Left renal pelvis (tissue), 4 donors: ENCODE data around the gene PGA3. TPM values are rescaled to one million over a fixed set of nuclear protein-coding genes. Genes with fewer than 3 reads are reported as not detected.
"Not testable (repeated sequence)": the region's sequence is repeated elsewhere in the genome, so short reads cannot be mapped to it uniquely, and the experiment has no call there.

Experiments used
- DNase-seq, 4 donors: peaks; one replicate each; pipeline ENCODE4 v3.0.0-alpha.2; 2013; ENCODE audit warnings: low read depth in 4 of 4, low spot score in 3 of 4
- polyA plus RNA-seq, 4 donors: library from polyadenylated mRNA; unstranded; fragments of 120-200 nt; gene quantifications; one replicate each; pipeline ENCODE4 v1.2.1, GENCODE V29; 2013; ENCODE audit not compliant: insufficient read length in 4 of 4

Gene PGA3
- polyA plus RNA-seq, 4 donors = 0.29 to 1.3 (median 0.32) TPM; not detected in 1

- no peak for DNase-seq
Measured at GRCh38 chr11:61170566-61170965, 32.7 kb upstream of the PGA3 start.

GRCh38 chr11:61171907-61172306 lies 31.4 kb upstream of the PGA3 start:
- no peak for DNase-seq

DNA sequence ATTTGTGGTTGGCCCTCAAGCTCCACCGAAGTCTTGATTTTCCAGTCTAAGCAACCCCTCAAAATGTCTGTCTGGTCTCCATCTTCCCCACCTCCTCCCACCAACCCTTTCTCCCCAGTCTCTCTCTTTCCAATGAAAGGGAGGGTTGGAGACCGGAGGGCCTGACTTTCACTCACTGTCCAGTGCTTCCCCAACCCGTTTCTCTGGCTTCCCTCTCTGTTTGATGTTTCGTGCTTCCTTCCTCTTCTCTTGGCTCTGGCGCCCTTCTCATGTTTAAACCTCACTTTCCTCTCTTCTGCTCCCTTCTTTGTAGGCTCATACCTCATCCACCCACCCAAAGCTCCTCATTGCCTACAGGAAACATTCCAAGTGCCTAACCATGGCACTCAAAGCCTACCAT lies 31.0 kb upstream of the PGA3 start:
- DNase-seq = no peak

GRCh38 chr11:61172888-61173287 lies 30.4 kb upstream of the PGA3 start:
- DNase-seq = no peak

DNA sequence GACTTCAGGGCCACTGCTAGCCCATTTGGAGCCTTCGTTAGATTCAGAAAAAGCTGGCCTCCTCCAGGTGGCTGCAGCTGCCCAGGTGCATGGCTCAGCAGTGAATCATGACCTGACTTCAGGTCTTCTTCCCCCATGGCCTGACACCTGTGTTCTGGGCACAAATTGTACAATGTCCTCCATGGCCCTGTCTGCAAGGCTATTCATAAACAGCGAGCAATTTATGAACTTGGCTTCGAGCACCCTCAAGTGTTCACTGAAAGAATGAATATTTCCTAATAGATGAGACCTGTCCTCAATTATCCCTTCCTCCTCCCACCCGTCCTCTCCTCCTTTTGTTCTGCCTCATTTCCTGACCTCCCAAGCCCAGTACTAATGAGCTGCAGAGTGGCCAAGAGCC lies 29.9 kb upstream of the PGA3 start:
- DNase-seq = no peak

DNA sequence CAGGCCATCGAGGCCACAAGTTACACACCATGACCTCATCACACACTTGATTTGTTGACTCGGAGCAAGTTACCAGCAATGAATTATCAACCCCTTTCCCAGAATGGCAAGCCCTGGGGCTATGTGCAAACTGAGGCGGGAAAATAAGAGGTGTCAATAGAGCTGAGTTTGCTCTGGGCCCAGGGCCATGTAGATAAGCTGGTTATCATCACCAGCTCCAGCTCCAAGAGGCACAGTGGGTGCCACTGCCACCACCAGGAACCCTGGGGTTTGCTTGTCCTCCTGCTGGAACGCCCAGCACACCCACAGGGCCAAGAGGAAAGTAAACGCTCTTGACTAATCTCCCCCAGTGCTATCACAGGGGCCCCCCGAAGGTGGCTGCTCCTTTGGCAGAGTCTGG lies 29.0 kb upstream of the PGA3 start:
- DNase-seq = no peak

DNA sequence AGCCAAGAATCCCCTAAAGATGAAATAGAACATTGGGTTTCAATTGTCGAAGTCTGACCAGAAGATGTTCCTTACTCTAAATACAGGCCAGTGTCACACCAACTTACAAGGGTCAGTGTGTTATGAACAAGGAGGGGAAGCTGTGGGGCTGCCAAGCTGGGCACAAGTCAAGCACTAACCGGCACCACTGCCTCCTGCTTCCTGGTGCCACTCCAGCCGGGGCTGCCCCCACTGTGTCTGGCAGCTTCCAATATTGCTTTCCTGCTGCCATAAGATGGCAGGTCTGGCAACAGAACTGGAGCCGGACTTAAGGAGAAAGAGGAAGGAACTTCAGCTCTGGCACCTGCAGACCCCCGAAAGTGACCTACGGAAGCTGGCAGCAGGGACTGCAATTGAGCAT lies 28.4 kb upstream of the PGA3 start:
- DNase-seq = no peak

GRCh38 chr11:61176446-61176845 lies 26.9 kb upstream of the PGA3 start:
- DNase-seq = no peak

- DNase-seq = not testable (repeated sequence)
Measured at GRCh38 chr11:61180205-61180604, 23.1 kb upstream of the PGA3 start.

GRCh38 chr11:61181489-61181888 lies 21.8 kb upstream of the PGA3 start:
- DNase-seq = no peak

DNA sequence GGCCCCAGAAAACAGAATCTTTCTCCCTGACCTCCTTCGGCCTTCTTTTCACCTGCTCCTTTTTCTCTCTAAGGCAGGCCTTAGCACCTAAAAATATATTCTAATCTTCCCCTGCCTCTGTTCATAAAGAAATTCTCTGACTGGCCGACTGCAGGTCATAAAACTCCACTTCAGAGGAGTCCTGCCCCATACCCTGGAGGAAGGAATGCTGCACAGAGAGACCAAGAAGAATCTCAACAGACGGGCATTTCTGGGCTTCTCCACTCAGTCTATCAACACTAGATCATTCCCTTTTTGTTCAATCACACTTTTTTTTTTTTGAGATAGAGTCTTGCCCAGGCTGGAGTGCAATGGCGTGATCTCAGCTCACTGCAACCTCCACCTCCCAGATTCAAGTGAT lies 19.7 kb upstream of the PGA3 start:
- no peak for DNase-seq

GRCh38 chr11:61186504-61186903 lies 16.8 kb upstream of the PGA3 start:
- no peak for DNase-seq

GRCh38 chr11:61187505-61188130 lies 15.7 kb upstream of the PGA3 start:
- DNase-seq = peak; percentile 67 to 83 (median 74)

- DNase-seq = no peak
Measured at GRCh38 chr11:61189933-61190332, 13.4 kb upstream of the PGA3 start.

- DNase-seq = peak in 2 of 4 donors; percentile 14 to 27
Measured at GRCh38 chr11:61193596-61193995, 9.7 kb upstream of the PGA3 start.

- peak in 1 of 4 donors; percentile 16 for DNase-seq
Measured at GRCh38 chr11:61194169-61194671, 9.1 kb upstream of the PGA3 start.

GRCh38 chr11:61194981-61195695 lies 8.2 kb upstream of the PGA3 start:
- no peak for DNase-seq

DNA sequence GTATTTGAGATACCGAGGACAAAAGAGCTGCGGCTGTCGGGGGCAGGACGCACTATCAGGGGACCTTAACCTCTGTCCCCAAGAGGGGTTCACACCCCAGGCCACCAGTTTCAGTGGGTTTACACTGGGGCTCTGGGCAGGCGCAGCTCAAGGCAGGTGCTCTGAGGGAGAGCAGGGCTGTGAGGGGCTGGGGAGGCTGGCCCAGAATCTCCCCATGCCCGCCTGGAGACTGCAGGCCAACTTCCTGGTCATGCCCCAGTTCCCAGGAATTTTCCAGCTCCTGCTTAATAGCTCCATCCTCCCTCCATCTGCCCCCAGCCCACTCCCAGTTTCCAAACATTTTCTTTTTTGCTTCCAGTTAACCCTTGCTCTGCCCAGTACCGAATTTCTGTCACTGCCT lies 7.6 kb upstream of the PGA3 start:
- peak in 3 of 4 donors; percentile 48 to 62 (median 51) for DNase-seq

DNA sequence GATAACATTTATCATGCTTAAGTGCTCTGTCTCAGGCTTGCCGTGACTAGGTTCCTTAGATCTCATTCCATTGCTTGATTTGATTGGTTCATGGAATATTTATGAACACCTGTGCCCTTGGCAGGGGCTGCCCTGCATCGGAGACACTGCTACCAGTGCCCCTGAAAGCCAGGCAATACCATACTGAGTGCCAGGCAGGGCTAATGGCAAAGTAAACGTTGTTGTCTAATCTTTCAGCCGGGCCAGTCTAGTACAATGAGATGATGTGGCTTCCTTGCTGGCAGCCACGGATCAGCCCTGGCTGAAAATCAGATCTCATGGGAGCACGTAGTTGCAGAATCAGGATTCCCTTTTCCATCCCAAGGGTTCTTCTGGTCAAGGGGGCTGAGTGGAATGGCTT lies 5.0 kb upstream of the PGA3 start:
- DNase-seq = no peak

DNA sequence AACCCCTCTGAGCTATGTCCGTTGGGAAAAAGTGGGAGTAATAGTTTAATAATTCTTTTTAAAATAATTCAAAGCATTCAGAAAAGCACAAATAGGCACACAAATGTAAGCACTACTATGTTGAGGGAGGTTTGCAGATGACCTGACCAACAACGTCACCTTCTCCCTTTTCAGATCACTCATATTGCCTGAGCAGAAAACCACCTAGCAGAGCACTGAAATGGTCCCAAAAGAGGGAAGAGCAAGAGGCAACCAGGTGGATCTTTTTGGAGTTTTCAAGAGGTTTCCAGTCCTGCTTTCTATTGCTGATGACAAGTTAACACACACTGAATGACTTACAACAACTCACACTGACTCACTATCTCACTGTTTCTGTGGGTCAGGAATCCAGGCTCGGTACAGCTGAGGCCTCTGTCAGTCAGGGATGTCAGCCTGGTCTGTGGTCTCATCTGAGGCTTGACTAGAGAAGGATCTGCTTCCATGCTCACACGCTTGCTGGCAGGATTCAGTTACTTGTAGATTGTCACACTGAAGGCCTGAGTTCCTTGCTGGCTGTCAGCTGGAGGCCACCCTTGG lies 4.3 kb upstream of the PGA3 start:
- DNase-seq = no peak

GRCh38 chr11:61201476-61201875 lies 1.8 kb upstream of the PGA3 start:
- no peak for DNase-seq

- not testable (repeated sequence) for DNase-seq
Measured at GRCh38 chr11:61203873-61204272, 558 bp downstream of the PGA3 start.
